IPS-18a (cell line): ENCODE data around the gene CISD1.

Experiments used
- H3K27ac ChIP-seq: one replicate; pipeline ENCODE4 v1.5.1; 2013; ENCODE audit warnings: low read length
- H3K27me3 ChIP-seq: one replicate; pipeline ENCODE4 v1.6.1; 2013; ENCODE audit warnings: mild to moderate bottlenecking, low read length; ENCODE audit not compliant: control insufficient read depth, insufficient read depth
- H3K36me3 ChIP-seq: one replicate; pipeline ENCODE4 v1.6.1; 2013; ENCODE audit warnings: low read depth, low read length; ENCODE audit not compliant: control insufficient read depth
- H3K4me1 ChIP-seq: one replicate; pipeline ENCODE4 v1.6.1; 2013; ENCODE audit warnings: low read depth, low read length; ENCODE audit not compliant: control insufficient read depth
- H3K4me3 ChIP-seq: one replicate; pipeline ENCODE4 v1.5.1; 2013; ENCODE audit warnings: low read length
- H3K9ac ChIP-seq: one replicate; pipeline ENCODE4 v1.6.1; 2013; ENCODE audit warnings: mild to moderate bottlenecking, low read length, moderate library complexity
- H3K9me3 ChIP-seq: one replicate; pipeline ENCODE4 v1.6.1; 2013; ENCODE audit warnings: low read depth, low read length; ENCODE audit not compliant: control insufficient read depth

Gene CISD1

DNA sequence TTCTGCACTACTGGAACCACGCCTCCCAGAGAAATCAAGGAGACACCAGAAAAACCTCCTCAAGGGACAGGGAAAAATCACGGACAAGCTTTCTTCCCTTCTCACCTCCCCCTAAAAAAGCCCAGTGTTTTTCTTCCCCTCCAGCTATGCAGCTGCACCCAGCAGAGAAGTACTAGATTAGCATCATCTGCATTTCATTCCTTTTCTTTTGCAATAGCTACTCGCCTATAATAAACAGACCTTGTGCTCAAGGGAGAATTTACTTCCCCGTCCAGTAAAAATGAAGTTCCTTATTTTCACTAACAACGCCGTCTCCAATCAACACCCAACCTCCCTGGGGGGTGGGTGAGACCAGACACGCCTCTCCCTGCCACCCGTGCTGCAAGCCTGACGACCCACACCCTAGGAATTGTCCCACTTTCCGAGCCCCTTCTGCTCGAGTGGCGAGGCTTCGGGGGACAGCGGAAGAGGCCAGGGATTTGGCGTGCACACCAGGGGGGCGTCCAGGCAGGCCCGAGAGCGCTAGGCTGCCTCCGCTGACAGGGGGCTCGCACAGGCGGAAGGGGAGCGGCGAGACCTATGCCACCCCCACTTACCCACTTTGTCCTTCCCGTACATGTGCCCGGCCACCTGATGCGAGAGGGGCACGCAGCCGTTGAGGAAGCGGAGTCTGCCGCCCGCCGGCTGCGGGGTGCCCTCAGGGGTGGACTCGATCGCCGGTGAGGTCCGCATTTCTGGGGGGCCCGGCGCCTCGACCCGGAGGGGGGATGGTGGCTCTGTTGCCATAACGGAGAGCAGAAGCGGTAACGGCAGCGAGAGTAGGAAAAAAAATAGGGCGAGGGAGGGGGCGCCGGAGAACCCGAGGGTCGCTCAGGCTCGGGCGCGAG lies 1.9 kb upstream of the CISD1 start:
- Histone ChIP-seq H3K9ac (peak overlapping the region; percentile 11), H3K9me3 (no peaks in the 10 kb centered on the region), H3K27ac (no peak overlapping the region)

DNA sequence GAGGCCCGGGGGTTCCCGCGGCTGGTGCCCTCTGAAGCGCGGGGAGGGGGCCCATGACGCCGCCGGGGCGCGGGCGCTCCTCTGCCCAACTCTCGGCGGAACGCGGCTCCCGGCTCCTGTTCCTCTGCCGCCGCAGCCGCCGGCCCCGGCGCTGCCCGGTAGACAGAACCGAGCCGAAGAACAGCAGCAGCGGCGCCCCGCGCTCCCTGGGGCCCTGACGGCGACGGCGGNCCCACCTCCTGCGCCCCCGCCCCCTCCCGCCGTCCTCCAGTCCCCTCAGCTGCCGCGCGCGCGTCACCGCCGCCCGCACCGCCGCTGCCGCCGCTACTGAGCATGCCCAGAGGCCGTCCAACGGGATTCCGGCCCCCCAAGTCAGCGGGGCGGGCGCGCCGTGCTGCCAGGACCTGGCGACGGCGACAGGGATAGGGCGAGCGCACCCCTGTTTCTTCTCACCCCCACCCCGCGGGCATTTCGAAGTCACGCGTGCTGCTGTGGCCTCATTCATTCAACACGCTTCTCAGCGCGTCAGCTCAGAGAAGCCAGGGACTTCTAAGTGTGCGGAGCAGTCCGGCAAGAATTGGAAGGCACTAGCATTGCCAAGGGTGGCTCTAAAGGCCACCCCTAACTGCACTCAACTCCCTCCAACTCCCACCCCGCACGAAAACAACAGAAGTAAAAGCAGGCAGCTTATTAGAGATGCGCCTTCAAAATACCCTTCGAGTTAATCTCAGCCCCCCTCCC lies 1.1 kb upstream of the CISD1 start, which contains the start of gene IPMK:
TSS of gene IPMK (minus strand) at position 182 of the 741 bp plus-strand sequence. CDS start 283 bp downstream, outside the sequence.
- Histone ChIP-seq H3K36me3 (no peaks in the 10 kb centered on the region), H3K9ac (peak within 1 kb of the TSS; percentile 11), H3K27me3 (peaks cover 19% of the 10 kb centered on the region), H3K27ac (no peak within 1 kb of the TSS), H3K9me3 (no peaks in the 10 kb centered on the region), H3K4me1 (peaks cover 30% of the 10 kb centered on the region), H3K4me3 (peak within 1 kb of the TSS; percentile 95)

More for the DNA sequence above, 1.9 kb upstream of the CISD1 start:
- Histone ChIP-seq H3K36me3 (no peaks in the 10 kb centered on the region), H3K4me3 (peak overlapping the region; percentile 95), H3K27me3 (peaks cover 19% of the 10 kb centered on the region), H3K4me1 (peaks cover 30% of the 10 kb centered on the region)

DNA sequence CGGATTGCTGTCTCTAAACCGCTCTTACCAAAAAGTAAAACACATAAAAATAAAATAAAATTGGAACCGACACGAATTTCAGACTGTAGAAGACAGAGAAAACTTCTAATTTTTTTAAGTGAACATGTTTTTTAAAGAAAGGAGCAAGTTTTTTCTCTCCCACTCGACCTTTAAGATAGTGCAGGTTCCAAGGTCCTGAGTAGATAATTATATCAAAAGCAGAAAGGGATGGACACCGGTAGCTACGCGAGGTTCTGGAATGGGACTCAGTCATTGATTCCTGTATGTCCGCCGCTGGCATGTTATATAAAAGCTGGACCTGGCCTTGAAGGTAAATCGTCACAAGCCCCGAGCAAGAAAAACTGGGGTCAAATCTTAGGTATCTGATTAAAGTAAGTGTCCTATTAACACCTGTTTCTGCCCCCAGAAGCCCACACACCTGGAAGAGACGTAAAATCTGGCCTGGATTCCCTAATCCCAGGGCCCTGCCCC lies 462 bp upstream of the CISD1 start:
- no peak overlapping the region for H3K27ac ChIP-seq
- no peaks in the 10 kb centered on the region for H3K36me3 ChIP-seq
- H3K9me3 ChIP-seq: no peaks in the 10 kb centered on the region
- H3K4me1 ChIP-seq: peaks cover 30% of the 10 kb centered on the region
- peak overlapping the region; percentile 95 for H3K4me3 ChIP-seq
- peaks cover 19% of the 10 kb centered on the region for H3K27me3 ChIP-seq
- H3K9ac ChIP-seq: peak overlapping the region; percentile 7

DNA sequence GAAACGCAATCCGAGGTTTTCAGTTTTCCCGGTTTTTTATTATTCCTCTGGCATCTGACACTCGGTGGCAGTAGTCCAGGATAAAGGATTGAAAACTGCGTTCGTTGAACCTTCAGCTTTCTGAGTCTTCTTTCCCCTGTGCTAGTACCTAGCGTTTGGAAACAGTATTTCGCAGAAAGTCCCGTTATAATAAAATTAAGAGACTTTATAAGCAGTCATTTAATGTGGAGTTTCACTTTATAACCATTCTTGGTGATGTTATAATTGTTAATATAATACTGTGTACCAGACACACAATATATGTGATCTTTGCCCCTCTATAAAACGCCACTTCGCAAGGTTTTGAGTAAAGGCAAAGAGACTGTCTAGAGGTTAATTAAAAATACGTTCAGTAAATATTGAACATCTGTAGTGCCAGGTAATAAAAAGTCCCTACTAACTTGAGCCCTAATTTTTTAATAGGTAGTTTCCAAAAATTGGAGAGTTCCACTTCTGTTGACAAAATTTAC lies 874 bp downstream of the CISD1 start:
- Histone ChIP-seq H3K36me3 (no peaks in the 10 kb centered on the region), H3K4me1 (peaks cover 23% of the 10 kb centered on the region), H3K4me3 (peak overlapping the region; percentile 95), H3K27me3 (peaks cover 19% of the 10 kb centered on the region), H3K9me3 (no peaks in the 10 kb centered on the region), H3K9ac (peak overlapping the region; percentile 75), H3K27ac (peak overlapping the region; percentile 49)

DNA sequence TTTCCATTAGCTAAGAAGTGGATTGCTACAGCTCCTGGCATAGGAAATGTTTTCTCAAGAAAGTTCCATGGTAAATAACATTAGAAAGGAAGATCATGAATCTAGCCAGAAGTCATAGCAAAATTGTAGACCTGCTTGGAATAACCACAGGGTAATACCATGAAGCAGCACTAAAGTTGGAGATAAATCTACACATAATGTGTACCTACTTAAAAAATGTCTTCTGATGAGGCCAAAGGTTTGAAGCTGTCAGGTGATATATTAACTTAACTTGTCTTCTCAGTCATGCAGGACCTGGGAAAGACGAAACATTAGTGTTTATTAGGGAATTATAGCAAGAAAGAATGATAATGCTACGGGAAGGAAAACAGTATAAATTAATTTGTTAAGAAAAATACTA lies 6.3 kb downstream of the CISD1 start:
- H3K36me3 ChIP-seq: peaks cover 9% of the 10 kb centered on the region
- H3K4me1 ChIP-seq: peaks cover 3% of the 10 kb centered on the region
- peaks cover 3% of the 10 kb centered on the region for H3K27me3 ChIP-seq
- H3K27ac ChIP-seq: no peak overlapping the region
- no peak overlapping the region for H3K4me3 ChIP-seq
- H3K9ac ChIP-seq: no peak overlapping the region
- H3K9me3 ChIP-seq: no peaks in the 10 kb centered on the region

DNA sequence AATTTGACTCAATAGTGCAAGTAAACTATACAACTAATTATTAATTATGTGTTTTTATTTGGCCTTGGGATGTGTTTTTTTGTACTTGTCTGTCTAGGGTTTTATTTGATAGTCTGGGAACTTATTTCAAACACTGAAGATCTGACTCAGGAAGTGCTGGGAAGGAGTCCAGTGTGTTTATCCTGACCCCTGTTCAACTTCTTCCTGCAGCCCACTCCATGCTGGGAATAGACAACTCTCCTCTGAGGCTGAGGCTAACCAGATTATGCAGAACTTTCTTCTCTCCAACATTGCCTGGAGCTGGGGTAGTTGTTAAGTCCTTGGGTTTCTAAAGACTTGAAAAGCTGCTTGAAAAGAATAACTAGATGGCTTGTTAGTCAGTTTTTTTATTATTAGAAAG lies 6.9 kb downstream of the CISD1 start:
- H3K36me3 ChIP-seq: peaks cover 9% of the 10 kb centered on the region
- no peak overlapping the region for H3K9ac ChIP-seq
- H3K27me3 ChIP-seq: no peaks in the 10 kb centered on the region
- H3K9me3 ChIP-seq: no peaks in the 10 kb centered on the region
- H3K4me3 ChIP-seq: no peak overlapping the region
- H3K4me1 ChIP-seq: no peaks in the 10 kb centered on the region
- H3K27ac ChIP-seq: no peak overlapping the region

DNA sequence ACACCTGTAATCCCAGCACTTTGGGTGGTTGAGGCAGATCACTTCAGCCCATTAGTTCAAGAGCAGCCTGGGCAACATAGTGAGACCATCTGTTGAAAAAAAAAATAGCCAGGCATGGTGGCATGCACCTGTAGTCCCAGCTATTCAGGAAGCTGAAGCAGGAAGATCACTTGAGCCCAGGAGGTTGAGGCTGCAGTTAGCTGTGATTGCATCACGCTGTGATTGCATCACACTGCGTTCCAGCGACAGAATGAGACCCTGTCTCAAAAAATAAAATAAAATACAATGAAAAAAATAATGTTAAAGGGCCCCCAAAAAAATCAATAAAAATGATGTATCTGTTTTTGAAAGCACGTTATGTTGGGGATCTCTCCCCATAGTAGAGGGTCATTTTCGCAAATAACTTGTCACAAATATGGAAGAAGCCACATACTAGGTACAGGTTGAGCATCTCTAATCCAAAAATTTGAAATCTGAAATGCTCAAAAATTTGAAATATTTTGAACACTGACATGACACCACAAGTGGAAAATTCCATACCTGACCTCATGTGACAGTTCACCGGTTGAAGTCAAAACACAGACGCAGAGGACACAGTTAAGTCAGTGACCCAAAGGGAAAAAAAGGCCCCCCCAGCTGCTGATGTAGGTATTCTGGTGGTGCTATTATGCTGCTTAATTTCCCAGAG lies 9.5 kb downstream of the CISD1 start:
- Histone ChIP-seq H3K36me3 (peaks cover 9% of the 10 kb centered on the region), H3K27ac (no peak overlapping the region), H3K27me3 (no peaks in the 10 kb centered on the region), H3K9ac (no peak overlapping the region), H3K4me3 (no peak overlapping the region), H3K4me1 (no peaks in the 10 kb centered on the region), H3K9me3 (no peaks in the 10 kb centered on the region)

DNA sequence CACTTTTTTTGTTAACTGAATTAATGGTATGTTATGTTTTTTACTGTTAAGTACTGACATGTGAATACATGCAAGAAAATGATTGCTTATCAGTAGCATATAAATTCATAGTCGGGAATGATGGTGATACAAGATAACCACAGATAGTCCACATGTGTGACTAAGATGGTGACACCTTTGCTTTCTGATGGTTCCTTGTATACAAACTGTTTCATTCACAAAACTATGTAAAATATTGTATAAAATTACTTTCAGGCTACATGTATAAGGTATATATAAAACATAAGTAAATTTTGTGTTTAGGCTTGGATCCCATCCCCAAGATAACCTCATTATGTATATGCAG lies 10.0 kb downstream of the CISD1 start:
- H3K4me3 ChIP-seq: no peak overlapping the region
- H3K4me1 ChIP-seq: no peaks in the 10 kb centered on the region
- no peaks in the 10 kb centered on the region for H3K9me3 ChIP-seq
- no peak overlapping the region for H3K27ac ChIP-seq
- no peaks in the 10 kb centered on the region for H3K27me3 ChIP-seq
- peaks cover 9% of the 10 kb centered on the region for H3K36me3 ChIP-seq
- H3K9ac ChIP-seq: no peak overlapping the region

DNA sequence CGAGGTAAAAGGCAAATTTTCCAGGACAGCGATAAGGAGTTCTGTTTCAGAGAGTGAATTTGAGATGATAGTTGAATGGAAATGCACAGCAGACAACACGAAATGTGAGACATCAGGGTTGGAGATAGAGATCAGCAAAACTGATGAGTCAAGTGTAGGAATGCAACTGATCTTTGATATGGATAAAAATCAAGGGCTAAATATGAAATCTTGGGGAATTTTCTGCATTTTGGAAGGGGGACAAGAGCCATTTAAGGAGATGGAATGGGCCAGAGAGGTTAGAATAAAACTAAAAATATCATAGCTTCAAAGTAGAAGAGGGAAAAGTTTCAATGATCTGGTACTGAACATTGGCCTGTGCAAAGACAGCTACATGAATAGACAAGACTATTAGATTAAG lies 11.5 kb downstream of the CISD1 start:
- H3K4me3 ChIP-seq: no peak overlapping the region
- H3K9me3 ChIP-seq: no peaks in the 10 kb centered on the region
- H3K27ac ChIP-seq: no peak overlapping the region
- H3K9ac ChIP-seq: no peak overlapping the region
- H3K36me3 ChIP-seq: peaks cover 9% of the 10 kb centered on the region
- no peaks in the 10 kb centered on the region for H3K27me3 ChIP-seq
- no peaks in the 10 kb centered on the region for H3K4me1 ChIP-seq

DNA sequence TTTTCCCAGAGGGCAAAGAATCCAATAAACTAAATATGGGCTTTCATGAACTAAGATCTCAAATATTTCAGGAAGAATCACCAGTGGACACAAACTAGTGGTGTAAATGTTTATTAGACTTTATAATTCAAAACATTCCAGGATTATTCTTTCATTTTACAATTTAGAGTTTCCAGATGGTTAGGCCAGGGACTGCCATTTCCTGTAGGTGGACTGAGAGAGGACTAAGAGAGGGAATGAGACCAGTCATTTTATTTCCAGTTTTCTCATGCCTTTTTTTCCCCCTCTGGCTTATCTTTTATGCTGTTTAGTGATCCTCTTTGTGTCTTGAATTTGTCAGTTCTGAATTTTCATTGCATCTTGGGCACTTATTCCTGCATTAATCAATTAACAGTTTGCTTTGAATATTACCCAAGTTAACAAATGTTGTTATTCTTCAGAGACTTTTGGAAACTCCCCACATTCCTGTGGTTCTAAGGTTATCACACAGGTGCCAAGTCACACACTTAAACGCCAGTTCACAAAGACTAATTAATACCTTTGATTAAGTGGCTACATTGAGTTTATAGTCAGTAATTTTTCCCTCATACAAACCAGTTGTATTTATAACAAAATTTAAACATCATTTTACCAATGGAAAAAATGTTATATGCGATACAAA lies 12.3 kb downstream of the CISD1 start:
- H3K36me3 ChIP-seq: peaks cover 9% of the 10 kb centered on the region
- H3K4me3 ChIP-seq: no peak overlapping the region
- no peaks in the 10 kb centered on the region for H3K9me3 ChIP-seq
- no peaks in the 10 kb centered on the region for H3K4me1 ChIP-seq
- no peak overlapping the region for H3K9ac ChIP-seq
- H3K27me3 ChIP-seq: no peaks in the 10 kb centered on the region
- no peak overlapping the region for H3K27ac ChIP-seq

DNA sequence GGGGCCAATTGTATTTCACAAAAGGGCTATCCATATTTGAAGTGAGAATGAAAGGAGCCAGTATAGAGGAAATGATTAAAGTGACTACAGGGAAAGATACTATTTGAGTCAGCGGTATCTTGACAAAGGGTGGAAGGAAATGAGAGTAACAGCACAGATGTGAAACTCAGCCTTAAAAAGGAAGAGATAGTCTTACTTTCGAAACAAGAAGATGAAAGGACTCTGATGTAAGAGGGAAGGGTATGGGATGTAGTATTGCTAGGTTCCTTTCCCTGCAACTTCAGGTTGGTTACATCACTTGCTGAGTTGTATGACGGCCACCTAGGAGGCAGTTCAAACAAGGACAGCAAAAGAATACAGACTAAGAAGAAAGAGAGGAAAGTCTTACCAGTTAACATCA lies 13.7 kb downstream of the CISD1 start:
- peaks cover 9% of the 10 kb centered on the region for H3K36me3 ChIP-seq
- no peaks in the 10 kb centered on the region for H3K9me3 ChIP-seq
- no peaks in the 10 kb centered on the region for H3K4me1 ChIP-seq
- H3K9ac ChIP-seq: no peak overlapping the region
- no peak overlapping the region for H3K27ac ChIP-seq
- no peaks in the 10 kb centered on the region for H3K27me3 ChIP-seq
- H3K4me3 ChIP-seq: no peak overlapping the region
